Endothelial cell of umbilical vein (primary cell): ENCODE data around the gene SRSF10. TPM values are rescaled to one million over a fixed set of nuclear protein-coding genes. Genes with fewer than 3 reads are reported as not detected.

Experiments used
- BruUV-seq: library from RNA; stranded (reverse); fragments of 400-500 nt; replicated peaks from 2 replicates; lab custom pipeline; 2021; lab: Mats Ljungman, UMichigan
- CTCF ChIA-PET: fragments of 300-600, 350-600 bp; sonication (Branson Sonifier 250); formaldehyde crosslinking; loops from one replicate; lab custom pipeline; 2021; ENCODE audit warnings: antibody characterized with exemption, inconsistent platforms; lab: Charles Lee
- POLR2A ChIA-PET: fragments of 300-600, 350-600 bp; sonication (Branson Sonifier 250); formaldehyde crosslinking; loops from one replicate; lab custom pipeline; 2021; ENCODE audit warnings: antibody characterized with exemption, inconsistent platforms; lab: Charles Lee
- DNase-seq: peaks from one replicate; pipeline ENCODE4 v3.0.0-alpha.2; 2011; ENCODE audit warnings: low read depth, low spot score
- FAIRE-seq: peaks from 2 replicates; lab custom pipeline; 2011; peaks lifted over from hg19 to GRCh38; lab: Jason Lieb, UNC
- H2AFZ ChIP-seq: 2 replicates; pipeline ENCODE4 v1.6.0; 2012; ENCODE audit warnings: low read depth, low read length, control low read depth, inconsistent platforms
- H3K27ac ChIP-seq: 2 replicates; pipeline ENCODE4 v1.5.1; 2011; ENCODE audit warnings: low read depth, mild to moderate bottlenecking, control low read depth, low read length, moderate library complexity; ENCODE audit not compliant: insufficient read depth
- H3K27me3 ChIP-seq, 2 experiments: 2 replicates each; pipeline versions ENCODE4 v1.6.0 to v1.6.1; 2011; ENCODE audit warnings: low read length in 2 of 2, mixed read lengths in 1 of 2; ENCODE audit not compliant: control insufficient read depth in 2 of 2, insufficient read depth in 2 of 2
- H3K36me3 ChIP-seq, 2 experiments: 2 replicates in 1 of 2; 3 replicates in 1 of 2; pipeline ENCODE4 v1.5.1; 2011; ENCODE audit warnings: low read length in 2 of 2, mild to moderate bottlenecking in 1 of 2, moderate library complexity in 1 of 2; ENCODE audit not compliant: control insufficient read depth in 2 of 2, insufficient read depth in 2 of 2; ENCODE audit errors: extremely low read depth in 1 of 2
- H3K4me1 ChIP-seq: 3 replicates; pipeline ENCODE4 v1.5.1; 2011; ENCODE audit warnings: mild to moderate bottlenecking, low read length; ENCODE audit not compliant: control insufficient read depth, insufficient read depth; ENCODE audit errors: extremely low read depth
- H3K4me2 ChIP-seq: 2 replicates; pipeline ENCODE4 v1.6.1; 2011; ENCODE audit warnings: low read length, control low read depth, mixed read lengths; ENCODE audit not compliant: insufficient read depth
- H3K4me3 ChIP-seq, 3 experiments: fragments of 200-600 bp in 1 of 3; sonication (generic), shearing (Covaris generic) in 1 of 3; replicated peaks in 1 of 3; 2 replicates each; pipeline ENCODE4 v1.5.1; 2011 to 2016; ENCODE audit warnings: control low read depth in 3 of 3, low read length in 3 of 3, mild to moderate bottlenecking in 2 of 3, inconsistent platforms in 1 of 3, low read depth in 1 of 3, moderate library complexity in 1 of 3; ENCODE audit not compliant: insufficient read depth in 1 of 3
- H3K79me2 ChIP-seq: 2 replicates; pipeline ENCODE4 v1.6.0; 2012; ENCODE audit warnings: low read length, inconsistent platforms; ENCODE audit not compliant: control insufficient read depth, insufficient read depth
- H3K9ac ChIP-seq: replicated peaks from 2 replicates; pipeline ENCODE3; 2011; ENCODE audit warnings: low read length, control low read depth; ENCODE audit not compliant: insufficient read depth; ENCODE audit errors: extremely low read depth
- H3K9me1 ChIP-seq: replicated peaks from 3 replicates; pipeline ENCODE4 v1.6.0; 2011; ENCODE audit warnings: mild to moderate bottlenecking, low read length; ENCODE audit not compliant: control insufficient read depth, insufficient read depth; ENCODE audit errors: extremely low read depth
- H3K9me3 ChIP-seq: replicated peaks from 2 replicates; pipeline ENCODE4 v1.5.1; 2012; ENCODE audit warnings: low read length, inconsistent platforms; ENCODE audit not compliant: control insufficient read depth, insufficient read depth
- H4K20me1 ChIP-seq: replicated peaks from 2 replicates; pipeline ENCODE3; 2011; ENCODE audit warnings: mild to moderate bottlenecking, low read length; ENCODE audit not compliant: control insufficient read depth, insufficient read depth; ENCODE audit errors: extremely low read depth
- CTCF ChIP-seq, 2 donors: IDR thresholded peaks; 1 replicate in 1 of 2; 2 replicates in 1 of 2; pipeline ENCODE4 v1.5.1; 2011; ENCODE audit warnings: low read length in 2 of 2, mild to moderate bottlenecking in 2 of 2, moderate library complexity in 2 of 2, control low read depth in 1 of 2, inconsistent platforms in 1 of 2, low read depth in 1 of 2; ENCODE audit not compliant: insufficient read depth in 1 of 2; ENCODE audit errors: extremely low read depth in 1 of 2
- EZH2 ChIP-seq: IDR thresholded peaks from 2 replicates; pipeline ENCODE4 v1.6.1; 2012; ENCODE audit warnings: borderline replicate concordance, low read depth, mild to moderate bottlenecking, moderate library complexity, low read length, inconsistent platforms; ENCODE audit not compliant: severe bottlenecking
- FOS ChIP-seq: IDR thresholded peaks from 2 replicates; pipeline ENCODE4 v1.6.1; 2011; ENCODE audit warnings: mild to moderate bottlenecking, low read length, moderate library complexity, borderline replicate concordance; ENCODE audit not compliant: insufficient read depth
- GATA2 ChIP-seq: IDR thresholded peaks from 2 replicates; pipeline ENCODE4 v1.7.0; 2011; ENCODE audit warnings: low read depth, mild to moderate bottlenecking, moderate library complexity, mixed read lengths, low read length; ENCODE audit not compliant: insufficient read length, insufficient read depth
- JUN ChIP-seq: IDR thresholded peaks from 2 replicates; pipeline ENCODE4 v1.6.1; 2011; ENCODE audit warnings: borderline replicate concordance, low read depth; ENCODE audit not compliant: insufficient read length, insufficient read depth
- MAX ChIP-seq: IDR thresholded peaks from 2 replicates; pipeline ENCODE4 v1.6.1; 2011; ENCODE audit not compliant: insufficient read depth, insufficient read length
- MYC ChIP-seq: IDR thresholded peaks from one replicate; pipeline ENCODE4 v1.6.1; 2011; ENCODE audit warnings: mild to moderate bottlenecking, low read depth, low read length
- POLR2A ChIP-seq: IDR thresholded peaks from 2 replicates; pipeline ENCODE4 v1.6.1; 2012; ENCODE audit warnings: low read depth, mild to moderate bottlenecking, control low read depth, low read length
- POLR2AphosphoS5 ChIP-seq: IDR thresholded peaks from 2 replicates; pipeline ENCODE4 v1.6.1; 2012; ENCODE audit warnings: low read depth, mild to moderate bottlenecking, control low read depth, low read length, moderate library complexity; ENCODE audit not compliant: insufficient read depth
- dilution Hi-C: fragments of 300-500 bp; cut with MboI; formaldehyde crosslinking; loops from one replicate; pipeline ENCODE4 v1.15.0; 2019; ENCODE audit warnings: low sequenced_read_pairs; ENCODE audit not compliant: extremely low pct_ligation_motif_present
- intact Hi-C: fragments of 100-400 bp; cut with micrococcal nuclease; formaldehyde crosslinking; loops from one replicate; pipeline ENCODE4 v1.10.0; 2022
- polyA plus RNA-seq, 4 experiments: library from polyadenylated mRNA; depleted of rRNA in 3 of 4; stranded (reverse) in 3 of 4; unstranded in 1 of 4; fragments of >200 nt; gene quantifications; 2 replicates each; pipeline versions ENCODE4 v1.2.1 to v1.2.3, GENCODE V29; 2011 to 2012; ENCODE audit warnings: missing spikeins in 1 of 4
- total RNA-seq: library from RNA; stranded (reverse); gene quantifications from 2 replicates; pipeline ENCODE4 v1.2.3, GENCODE V29; 2021

Gene SRSF10
- total and polyA plus RNA-seq, 2 donors (not counting 3 experiments of a cell fraction or from before 2014, with no cell fraction given) = 124 to 135 TPM

- Histone ChIP-seq H3K36me3 (no peaks in the 10 kb centered on the region), H2AFZ (no peak overlapping the region), H4K20me1 (no peaks in the 10 kb centered on the region), H3K79me2 (no peaks in the 10 kb centered on the region), H3K9me3 (no peaks in the 10 kb centered on the region), H3K4me2 (no peak overlapping the region), H3K9me1 (no peaks in the 10 kb centered on the region), H3K27me3 (peaks cover 0 to 8% of the 10 kb centered on the region in 2 experiments), H3K9ac (no peak overlapping the region), H3K27ac (no peak overlapping the region), H3K4me1 (no peaks in the 10 kb centered on the region), H3K4me3 (no peak overlapping the region)
- CTCF ChIA-PET = no interaction called here
- FAIRE-seq (no peak), DNase-seq (no peak)
- TF ChIP-seq POLR2AphosphoS5 (no peak), FOS (no peak), MYC (no peak), EZH2 (no peak), CTCF (IDR thresholded peaks at IDR 0.05; ENCODE audit: extremely low read depth in 1 of 2, insufficient read depth in 1 of 2, low read depth in 1 of 2, low read length in 2 of 2) (no peak), POLR2A (no peak), MAX (no peak), JUN (no peak), GATA2 (no peak)
- BruUV-seq = no TSS peak
- POLR2A ChIA-PET = no interaction called here
- dilution Hi-C loops (no loop called here), intact Hi-C loops (no loop called here)
Measured at GRCh38 chr1:23922321-23922943, 57.7 kb downstream of the SRSF10 start.
